ENCODE measurements around the gene PTPRR.

DNA sequence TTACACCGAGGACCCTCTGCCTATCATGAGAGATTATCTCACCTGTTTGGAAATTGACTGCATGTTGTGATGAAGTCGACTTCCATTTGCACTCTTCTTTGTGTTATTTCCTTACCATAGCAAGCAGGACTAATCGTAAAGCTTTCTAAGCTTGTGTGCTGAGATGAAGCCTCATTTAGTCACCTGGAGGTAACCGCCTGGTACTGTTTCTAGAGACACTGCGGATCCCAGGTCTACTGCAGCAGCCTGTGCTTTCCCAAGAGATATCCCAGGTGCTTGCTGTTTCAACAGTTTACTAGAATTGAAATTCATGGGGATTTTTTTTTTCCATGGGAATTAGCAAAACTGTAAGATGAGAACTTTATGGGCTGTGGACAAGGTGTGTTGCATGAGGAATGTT, 131.8 kb downstream of the PTPRR start:
- no peak for TF ChIP-seq POLR2A (IDR thresholded peaks at IDR 0.05)
- TF ChIP-seq CTCF (IDR thresholded peaks at IDR 0.05), result no peak

Measured in body of pancreas (tissue), 4 donors.